ENCODE results near the gene CAPRIN1.

CAPRIN1 gene

GRCh38 chr11:34146866-34147265 lies 95.3 kb downstream of the CAPRIN1 start:
- DNase-seq, result no peak

GRCh38 chr11:34147581-34147980 lies 96.0 kb downstream of the CAPRIN1 start:
- no peak for DNase-seq

- DNase-seq, result no peak
Measured at GRCh38 chr11:34148504-34149165, 97.1 kb downstream of the CAPRIN1 start.

GRCh38 chr11:34149274-34149673 lies 97.7 kb downstream of the CAPRIN1 start:
- no peak for DNase-seq

- DNase-seq, result no peak
Measured at GRCh38 chr11:34149786-34150185, 98.3 kb downstream of the CAPRIN1 start.

- no peak for DNase-seq
Measured at GRCh38 chr11:34150494-34151151, 99.1 kb downstream of the CAPRIN1 start.

Measured in NCI-H2081 treated with DMSO at 0.1 percent for 48 hours (cell line).